Measurements from ENCODE around the gene PPP6R1. TPM values are rescaled to one million over a fixed set of nuclear protein-coding genes. Genes with fewer than 3 reads are reported as not detected.

Gene PPP6R1, protein sequence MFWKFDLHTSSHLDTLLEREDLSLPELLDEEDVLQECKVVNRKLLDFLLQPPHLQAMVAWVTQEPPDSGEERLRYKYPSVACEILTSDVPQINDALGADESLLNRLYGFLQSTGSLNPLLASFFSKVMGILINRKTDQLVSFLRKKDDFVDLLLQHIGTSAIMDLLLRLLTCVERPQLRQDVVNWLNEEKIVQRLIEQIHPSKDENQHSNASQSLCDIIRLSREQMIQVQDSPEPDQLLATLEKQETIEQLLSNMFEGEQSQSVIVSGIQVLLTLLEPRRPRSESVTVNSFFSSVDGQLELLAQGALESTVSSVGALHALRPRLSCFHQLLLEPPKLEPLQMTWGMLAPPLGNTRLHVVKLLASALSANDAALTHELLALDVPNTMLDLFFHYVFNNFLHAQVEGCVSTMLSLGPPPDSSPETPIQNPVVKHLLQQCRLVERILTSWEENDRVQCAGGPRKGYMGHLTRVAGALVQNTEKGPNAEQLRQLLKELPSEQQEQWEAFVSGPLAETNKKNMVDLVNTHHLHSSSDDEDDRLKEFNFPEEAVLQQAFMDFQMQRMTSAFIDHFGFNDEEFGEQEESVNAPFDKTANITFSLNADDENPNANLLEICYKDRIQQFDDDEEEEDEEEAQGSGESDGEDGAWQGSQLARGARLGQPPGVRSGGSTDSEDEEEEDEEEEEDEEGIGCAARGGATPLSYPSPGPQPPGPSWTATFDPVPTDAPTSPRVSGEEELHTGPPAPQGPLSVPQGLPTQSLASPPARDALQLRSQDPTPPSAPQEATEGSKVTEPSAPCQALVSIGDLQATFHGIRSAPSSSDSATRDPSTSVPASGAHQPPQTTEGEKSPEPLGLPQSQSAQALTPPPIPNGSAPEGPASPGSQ
- 100 to 1,000 TPM in 2 of 9 donors, 10 to 100 TPM in 7; 28.9 to 116 (median 87.2) TPM for total RNA-seq
- 100 to 1,000 TPM in 1 of 3 donors, 10 to 100 TPM in 2; 33.4 to 102 (median 56.1) TPM for polyA plus RNA-seq
- long read RNA-seq, donor 1, partial matches to known transcripts = 6 of 10 reads
- long read RNA-seq, donor 1, other reads (novel, unspliced or antisense) = 0 of 10 reads
- long read RNA-seq, donor 2, partial matches to known transcripts = 5 of 7 reads
- long read RNA-seq, donor 2, other reads (novel, unspliced or antisense) = 0 of 7 reads
- long read RNA-seq, donor 3, transcript PPP6R1-204 (7 exons, 2,389 nt) = major isoform, 5 of 6 reads
- long read RNA-seq, donor 3, partial matches to known transcripts = 0 of 6 reads
- long read RNA-seq, donor 3, other reads (novel, unspliced or antisense) = 0 of 6 reads
- long read RNA-seq, donor 4, partial matches to known transcripts = 3 of 6 reads
- long read RNA-seq, donor 4, other reads (novel, unspliced or antisense) = 0 of 6 reads
- long read RNA-seq, donor 5, transcript PPP6R1-201 (24 exons, 3,961 nt) = major isoform, 214 of 294 reads
- long read RNA-seq, donor 5, partial matches to known transcripts = 29 of 294 reads
- long read RNA-seq, donor 5, other reads (novel, unspliced or antisense) = 45 of 294 reads
- long read RNA-seq, donor 6, partial matches to known transcripts = 5 of 8 reads
- long read RNA-seq, donor 6, other reads (novel, unspliced or antisense) = 1 of 8 reads
- long read RNA-seq, donor 7, partial matches to known transcripts = 0 of 3 reads
- long read RNA-seq, donor 7, other reads (novel, unspliced or antisense) = 0 of 3 reads
- long read RNA-seq, donor 8, transcript PPP6R1-201 (24 exons, 3,961 nt) = major isoform, 6 of 14 reads
- long read RNA-seq, donor 8, partial matches to known transcripts = 5 of 14 reads
- long read RNA-seq, donor 8, other reads (novel, unspliced or antisense) = 0 of 14 reads
- long read RNA-seq, donor 9, partial matches to known transcripts = 0 of 3 reads
- long read RNA-seq, donor 9, other reads (novel, unspliced or antisense) = 0 of 3 reads
- long read RNA-seq, donor 10, partial matches to known transcripts = 0 of 4 reads
- long read RNA-seq, donor 10, other reads (novel, unspliced or antisense) = 0 of 4 reads

DNA sequence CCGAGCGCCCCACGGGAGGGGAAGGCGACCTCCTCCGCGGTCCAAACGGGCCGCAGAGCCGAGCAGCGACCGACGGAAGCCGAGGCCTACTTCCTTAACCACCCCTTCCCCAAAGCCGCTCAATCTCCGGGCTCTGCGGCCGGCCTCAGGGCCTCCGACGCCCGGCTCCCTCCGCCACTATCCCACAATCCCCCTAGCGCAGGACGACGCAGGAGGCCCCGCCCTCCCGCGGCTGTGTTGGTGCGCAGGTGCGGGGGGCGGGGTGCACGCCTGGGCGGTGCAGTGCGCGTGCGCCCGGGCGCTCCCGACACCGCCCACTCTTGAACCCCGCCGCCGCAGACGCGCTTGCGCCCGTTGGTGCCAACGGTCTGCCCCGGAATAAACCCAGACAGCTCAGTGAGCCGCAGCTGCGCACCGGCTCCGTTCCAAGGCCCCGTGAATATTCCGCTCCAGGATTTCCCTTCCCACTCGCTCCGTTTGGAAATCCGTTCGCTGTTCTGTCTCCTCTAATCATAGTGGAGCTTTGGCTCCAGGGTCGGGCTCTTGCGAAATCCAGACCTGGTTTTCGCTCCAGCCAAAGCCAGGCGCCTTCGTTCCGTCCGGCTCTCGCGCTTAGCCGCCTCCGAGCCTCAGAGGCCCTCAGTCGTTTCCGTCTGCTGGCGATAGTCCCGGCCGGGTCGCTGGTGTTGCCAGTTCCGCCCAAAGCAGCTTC, at the start of gene PPP6R1:
Gene PPP6R1 (minus strand): TSS at position 190 of the 712 bp plus-strand sequence. CDS start 11,914 bp downstream, outside the sequence.
- H3K27ac ChIP-seq = peak within 1 kb of the TSS; percentile 63 to 98 (median 96)
- H3K4me1 ChIP-seq (replicated peaks in 1 of 2) = peaks cover 36 to 47% of the 10 kb centered on the region in 2 donors
- no peaks in the 10 kb centered on the region for H3K9me3 ChIP-seq (replicated peaks in 1 of 3)
- H3K27me3 ChIP-seq = no peaks in the 10 kb centered on the region
- peak; percentile 96 to 98 for TF ChIP-seq POLR2A (IDR thresholded peaks at IDR 0.05)
- TF ChIP-seq, protein P1, sequence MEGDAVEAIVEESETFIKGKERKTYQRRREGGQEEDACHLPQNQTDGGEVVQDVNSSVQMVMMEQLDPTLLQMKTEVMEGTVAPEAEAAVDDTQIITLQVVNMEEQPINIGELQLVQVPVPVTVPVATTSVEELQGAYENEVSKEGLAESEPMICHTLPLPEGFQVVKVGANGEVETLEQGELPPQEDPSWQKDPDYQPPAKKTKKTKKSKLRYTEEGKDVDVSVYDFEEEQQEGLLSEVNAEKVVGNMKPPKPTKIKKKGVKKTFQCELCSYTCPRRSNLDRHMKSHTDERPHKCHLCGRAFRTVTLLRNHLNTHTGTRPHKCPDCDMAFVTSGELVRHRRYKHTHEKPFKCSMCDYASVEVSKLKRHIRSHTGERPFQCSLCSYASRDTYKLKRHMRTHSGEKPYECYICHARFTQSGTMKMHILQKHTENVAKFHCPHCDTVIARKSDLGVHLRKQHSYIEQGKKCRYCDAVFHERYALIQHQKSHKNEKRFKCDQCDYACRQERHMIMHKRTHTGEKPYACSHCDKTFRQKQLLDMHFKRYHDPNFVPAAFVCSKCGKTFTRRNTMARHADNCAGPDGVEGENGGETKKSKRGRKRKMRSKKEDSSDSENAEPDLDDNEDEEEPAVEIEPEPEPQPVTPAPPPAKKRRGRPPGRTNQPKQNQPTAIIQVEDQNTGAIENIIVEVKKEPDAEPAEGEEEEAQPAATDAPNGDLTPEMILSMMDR (IDR thresholded peaks at IDR 0.05) = peak in 1 of 6 experiments; percentile 62
- 0% methylated on average over 6 to 75 of the region's 76 CpGs for WGBS, 4 donors
- intact Hi-C loops (cut with DNase I) = no loop called here
- peak within 1 kb of the TSS; percentile 88 to 99 (median 96) for H3K4me3 ChIP-seq
- no peaks in the 10 kb centered on the region for H3K36me3 ChIP-seq (replicated peaks in 1 of 2)
- DNase-seq = peak; percentile 97 to 99 (median 99)

DNA sequence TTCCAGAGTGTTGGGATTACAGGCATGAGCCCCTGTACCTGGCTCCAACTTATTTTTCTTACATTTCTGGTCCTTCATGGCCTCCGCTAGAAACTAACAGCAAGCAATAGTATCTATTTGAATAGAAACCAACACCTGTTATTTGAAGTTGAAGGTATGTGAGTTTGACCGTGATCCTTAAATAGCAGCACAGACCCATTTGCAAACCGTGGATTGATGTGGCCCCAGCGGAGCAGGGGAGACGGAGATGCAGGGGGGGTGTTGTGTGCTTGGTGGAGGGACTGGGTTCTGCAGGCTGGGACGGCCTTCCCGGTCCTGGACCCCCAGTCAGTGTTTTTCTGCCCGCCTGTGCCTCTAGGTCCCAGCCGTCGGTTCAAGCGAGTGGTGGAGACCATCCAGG, 49.5 kb upstream of the PPP6R1 start:
- no peak for TF ChIP-seq POLR2A (IDR thresholded peaks at IDR 0.05)
- TF ChIP-seq, protein P1 (IDR thresholded peaks at IDR 0.05) = no peak
- Histone ChIP-seq H3K4me1 (replicated peaks in 1 of 2) (peaks cover 0 to 3% of the 10 kb centered on the region in 2 donors), H3K27me3 (no peaks in the 10 kb centered on the region), H3K4me3 (no peak overlapping the region), H3K36me3 (replicated peaks in 1 of 2) (peaks cover 0 to 8% of the 10 kb centered on the region in 2 donors), H3K27ac (no peak overlapping the region), H3K9me3 (replicated peaks in 1 of 3) (no peaks in the 10 kb centered on the region)
- intact Hi-C loops (cut with DNase I) = no loop called here
- WGBS, 4 donors = 94 to 98% (median 96%) methylated on average over 6 to 11 of the region's 11 CpGs
- DNase-seq = no peak

DNA sequence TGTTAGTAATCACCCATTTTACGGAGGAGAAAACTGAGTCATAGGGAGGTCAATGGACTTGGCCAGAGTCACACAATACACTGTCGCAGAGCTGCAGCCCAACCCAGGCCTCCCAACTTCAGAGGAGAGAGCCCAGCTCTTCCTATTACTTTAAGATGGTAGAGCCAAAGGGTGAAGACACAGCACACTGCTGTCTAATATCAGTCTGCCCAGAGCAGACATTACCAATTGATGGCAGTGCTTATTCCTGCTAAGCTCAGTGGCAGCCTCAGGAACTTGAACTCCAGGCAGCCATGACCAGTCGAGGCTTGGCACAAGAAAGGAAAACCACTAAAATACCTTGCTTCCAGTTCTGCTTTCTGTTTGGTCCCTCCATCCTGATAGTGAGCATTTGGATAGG, 47.9 kb upstream of the PPP6R1 start:
- no peak for DNase-seq
- peak overlapping the region in 2 of 5 donors; percentile 37 to 65 for H3K27ac ChIP-seq
- H3K4me1 ChIP-seq (replicated peaks in 1 of 2) = peaks cover 3% of the 10 kb centered on the region in 2 donors
- H3K9me3 ChIP-seq (replicated peaks in 1 of 3) = no peaks in the 10 kb centered on the region
- no peak for TF ChIP-seq POLR2A (IDR thresholded peaks at IDR 0.05)
- TF ChIP-seq, protein P1 (IDR thresholded peaks at IDR 0.05) = no peak
- intact Hi-C loops (cut with DNase I) = no loop called here
- peak overlapping the region in 1 of 4 donors; percentile 37 for H3K4me3 ChIP-seq
- WGBS, 4 donors = 31 to 80% (median 53%) methylated on average over 2 to 3 of the region's 3 CpGs
- peaks cover 0 to 12% of the 10 kb centered on the region in 2 donors for H3K36me3 ChIP-seq (replicated peaks in 1 of 2)
- H3K27me3 ChIP-seq = no peaks in the 10 kb centered on the region
